Activated CD4-positive, alpha-beta T cell treated with anti-CD3 and anti-CD28 coated beads for 1 hour (primary cell): ENCODE data around the gene KAT5.
"Not testable (repeated sequence)": the region's sequence is repeated elsewhere in the genome, so short reads cannot be mapped to it uniquely, and the experiment has no call there.

Source experiments
- DNase-seq: peaks from one replicate; pipeline ENCODE4 v3.0.0-alpha.2; 2020

KAT5 gene

GRCh38 chr11:65710421-65710820 is 1.6 kb upstream of the KAT5 start:
- DNase-seq = no peak

GRCh38 chr11:65712633-65713076 is 603 bp downstream of the KAT5 start:
- no peak for DNase-seq

GRCh38 chr11:65713212-65713969 is 1.3 kb downstream of the KAT5 start:
- no peak for DNase-seq

DNA sequence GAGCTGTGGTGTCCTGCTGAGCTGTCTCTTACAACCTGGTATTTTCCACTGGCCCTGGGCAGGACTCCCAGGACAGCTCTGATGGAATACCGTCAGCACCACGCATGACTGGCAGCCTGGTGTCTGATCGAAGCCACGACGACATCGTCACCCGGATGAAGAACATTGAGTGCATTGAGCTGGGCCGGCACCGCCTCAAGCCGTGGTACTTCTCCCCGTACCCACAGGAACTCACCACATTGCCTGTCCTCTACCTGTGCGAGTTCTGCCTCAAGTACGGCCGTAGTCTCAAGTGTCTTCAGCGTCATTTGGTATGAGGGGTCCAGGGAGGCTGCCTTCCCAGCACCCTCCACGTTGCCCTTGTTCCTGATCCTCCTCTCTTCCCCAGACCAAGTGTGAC is 2.4 kb downstream of the KAT5 start:
- no peak for DNase-seq

GRCh38 chr11:65716302-65716701 is 4.2 kb downstream of the KAT5 start:
- no peak for DNase-seq

GRCh38 chr11:65716774-65717405 is 4.8 kb downstream of the KAT5 start:
- no peak for DNase-seq

- no peak for DNase-seq
Measured at GRCh38 chr11:65717906-65718305, 5.9 kb downstream of the KAT5 start.

DNA sequence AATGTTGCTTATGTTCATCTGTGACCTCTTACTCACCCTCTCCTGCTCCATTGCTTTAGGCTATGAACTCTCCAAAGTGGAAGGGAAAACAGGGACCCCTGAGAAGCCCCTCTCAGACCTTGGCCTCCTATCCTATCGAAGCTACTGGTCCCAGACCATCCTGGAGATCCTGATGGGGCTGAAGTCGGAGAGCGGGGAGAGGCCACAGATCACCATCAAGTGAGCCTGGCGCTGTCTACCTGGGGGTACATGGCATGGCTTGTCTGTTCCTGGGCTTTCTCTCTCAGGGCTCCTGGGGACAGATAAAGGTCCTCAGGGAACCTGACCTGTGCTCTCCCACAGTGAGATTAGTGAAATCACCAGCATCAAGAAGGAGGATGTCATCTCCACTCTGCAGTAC is 6.5 kb downstream of the KAT5 start:
- no peak for DNase-seq

GRCh38 chr11:65718964-65719492 is 7.0 kb downstream of the KAT5 start:
- DNase-seq = no peak

GRCh38 chr11:65719871-65720210 is 7.8 kb downstream of the KAT5 start:
- no peak for DNase-seq

- peak; percentile 68 for DNase-seq
Measured at GRCh38 chr11:65720211-65720934, 8.3 kb downstream of the KAT5 start, which contains the start of gene RNASEH2C. TSS of gene RNASEH2C (minus strand) at chr11:65720798. CDS start at chr11:65720758, 40 bp downstream.

GRCh38 chr11:65722261-65722660 is 10.2 kb downstream of the KAT5 start:
- DNase-seq = no peak

- DNase-seq = no peak
Measured at GRCh38 chr11:65726660-65727059, 14.6 kb downstream of the KAT5 start.

- DNase-seq = no peak
Measured at GRCh38 chr11:65727865-65728264, 15.8 kb downstream of the KAT5 start.

DNA sequence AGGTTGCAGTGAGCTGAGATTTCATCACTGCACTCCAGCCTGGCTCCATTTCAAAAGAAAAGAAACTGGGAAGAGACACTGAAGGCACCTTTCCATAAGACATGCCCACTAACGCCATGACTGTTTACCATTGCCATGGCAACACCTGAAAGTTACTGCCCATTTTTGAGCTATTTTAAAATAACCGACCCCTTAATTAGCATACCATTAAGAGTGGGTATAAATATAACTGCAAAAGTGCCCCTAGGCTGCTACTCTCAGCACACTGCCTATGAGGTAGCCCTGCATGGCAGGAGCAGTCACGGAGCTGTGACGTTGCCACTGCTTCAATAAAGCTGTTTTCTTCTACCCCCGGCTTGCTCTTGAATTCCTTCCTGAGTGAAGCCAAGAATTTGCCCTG is 18.4 kb downstream of the KAT5 start:
- no peak for DNase-seq

- DNase-seq = not testable (repeated sequence)
Measured at GRCh38 chr11:65735111-65735510, 23.1 kb downstream of the KAT5 start.

GRCh38 chr11:65736810-65737209 is 24.8 kb downstream of the KAT5 start:
- no peak for DNase-seq

DNA sequence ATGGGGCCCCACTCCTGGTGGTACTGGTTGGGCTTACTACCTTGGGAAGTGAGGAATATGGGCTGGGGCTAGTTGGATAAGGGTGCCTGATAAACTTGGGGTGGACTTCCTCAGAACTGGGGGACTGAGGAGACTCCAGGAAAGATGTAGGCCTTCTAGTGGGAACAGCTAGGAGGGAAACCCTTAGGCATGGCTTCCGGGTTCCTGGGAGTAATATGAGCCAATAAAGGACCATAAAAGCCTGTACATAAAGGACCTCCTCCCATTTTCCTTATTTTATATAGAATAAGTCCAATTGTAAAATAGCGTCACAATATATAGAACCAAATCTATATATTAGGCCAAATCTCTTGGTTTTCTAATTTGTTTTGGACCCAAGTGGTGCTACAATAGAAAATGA is 27.0 kb downstream of the KAT5 start:
- DNase-seq = no peak

- no peak for DNase-seq
Measured at GRCh38 chr11:65741185-65741584, 29.1 kb downstream of the KAT5 start.

DNA sequence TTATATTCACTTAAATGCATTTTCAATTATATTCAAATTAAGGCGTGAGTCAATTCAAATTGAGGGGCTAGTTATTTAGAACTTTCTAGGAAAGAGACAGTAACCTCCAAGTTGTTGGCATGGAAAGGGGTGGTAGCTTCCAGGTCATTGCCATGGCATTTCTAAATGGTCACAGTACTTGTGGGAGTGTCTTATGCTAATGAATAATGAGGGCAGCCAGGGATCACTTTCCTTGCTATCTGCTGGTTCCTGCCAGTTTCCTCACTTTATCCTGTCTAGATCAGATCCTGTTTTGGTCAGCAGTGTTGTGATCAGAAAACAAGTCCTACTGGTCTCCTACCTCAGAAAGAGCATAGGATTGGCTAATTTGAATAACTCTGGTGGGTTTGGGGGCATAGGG is 30.3 kb downstream of the KAT5 start:
- no peak for DNase-seq

- no peak for DNase-seq
Measured at GRCh38 chr11:65743681-65744025, 31.6 kb downstream of the KAT5 start.

DNA sequence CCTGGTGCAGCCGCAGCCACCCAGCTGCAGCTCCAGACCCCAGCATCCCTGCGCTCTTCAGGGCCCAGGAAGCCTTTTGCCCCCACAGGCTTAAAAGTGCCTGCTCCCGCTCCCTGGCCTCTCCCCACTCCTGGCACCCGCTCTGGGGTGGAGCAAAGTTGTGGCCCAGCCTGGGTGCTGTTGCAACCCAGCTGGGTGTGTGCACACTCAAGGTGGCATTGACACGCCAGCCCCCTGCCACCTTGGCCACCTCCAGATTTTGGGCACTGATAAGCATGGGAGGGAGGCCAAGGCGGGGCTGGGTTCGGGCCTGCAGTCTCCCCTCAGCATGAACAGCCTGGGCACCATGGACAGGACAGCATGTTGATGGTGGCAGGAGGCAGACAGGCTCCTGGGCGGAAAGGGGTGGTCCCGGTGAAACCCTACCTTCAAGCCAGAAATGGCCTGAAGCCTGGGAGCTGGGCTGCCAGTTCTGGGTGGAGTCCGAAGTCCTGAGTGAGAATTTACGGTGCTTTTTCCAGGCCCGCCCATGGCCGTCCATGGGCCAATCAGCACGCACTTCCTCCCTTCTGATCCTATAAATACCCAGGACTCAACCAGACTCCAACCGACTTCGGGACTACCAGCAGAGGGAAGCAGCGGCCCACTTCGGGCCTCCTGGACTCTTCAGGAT is 32.1 kb downstream of the KAT5 start:
- DNase-seq = no peak

GRCh38 chr11:65744699-65745042 is 32.6 kb downstream of the KAT5 start:
- DNase-seq = no peak
